Measurements from ENCODE around the gene CELA1.
"Not testable (repeated sequence)": the region's sequence is repeated elsewhere in the genome, so short reads cannot be mapped to it uniquely, and the experiment has no call there.

The CELA1 gene

GRCh38 chr12:51341251-51342007 is 5.0 kb downstream of the CELA1 start:
- DNase-seq, result peak; percentile 70

GRCh38 chr12:51339750-51340149 is 6.7 kb downstream of the CELA1 start:
- no peak for DNase-seq

GRCh38 chr12:51337336-51337735 is 9.1 kb downstream of the CELA1 start:
- not testable (repeated sequence) for DNase-seq

GRCh38 chr12:51335931-51336330 is 10.5 kb downstream of the CELA1 start:
- no peak for DNase-seq

- DNase-seq, result no peak
Measured at GRCh38 chr12:51334764-51335163, 11.7 kb downstream of the CELA1 start.

GRCh38 chr12:51333536-51333935 is 12.9 kb downstream of the CELA1 start:
- DNase-seq, result no peak

- no peak for DNase-seq
Measured at GRCh38 chr12:51330186-51330585, 16.3 kb downstream of the CELA1 start.

- no peak for DNase-seq
Measured at GRCh38 chr12:51329742-51330141, 16.7 kb downstream of the CELA1 start.

- no peak for DNase-seq
Measured at GRCh38 chr12:51328587-51328986, 17.9 kb downstream of the CELA1 start.

- DNase-seq, result no peak
Measured at GRCh38 chr12:51326698-51327439, 19.6 kb downstream of the CELA1 start.

- DNase-seq, result no peak
Measured at GRCh38 chr12:51324953-51325352, 21.5 kb downstream of the CELA1 start.

- peak; percentile 63 for DNase-seq
Measured at GRCh38 chr12:51323966-51324895, 22.2 kb downstream of the CELA1 start, which contains the start of gene BIN2. TSS of gene BIN2 (minus strand) at chr12:51324174. CDS start at chr12:51324102, 72 bp downstream.

- no peak for DNase-seq
Measured at GRCh38 chr12:51323317-51323960, 23.0 kb downstream of the CELA1 start.

- DNase-seq, result no peak
Measured at GRCh38 chr12:51322452-51322851, 24.0 kb downstream of the CELA1 start.

GRCh38 chr12:51321882-51322281 is 24.6 kb downstream of the CELA1 start:
- DNase-seq, result no peak

GRCh38 chr12:51320695-51321320 is 25.7 kb downstream of the CELA1 start:
- peak; percentile 53 for DNase-seq

- no peak for DNase-seq
Measured at GRCh38 chr12:51320311-51320694, 26.2 kb downstream of the CELA1 start.

GRCh38 chr12:51318846-51319599 is 27.5 kb downstream of the CELA1 start:
- DNase-seq, result no peak

GRCh38 chr12:51318057-51318806 is 28.2 kb downstream of the CELA1 start:
- not testable (repeated sequence) for DNase-seq

- DNase-seq, result no peak
Measured at GRCh38 chr12:51311389-51311788, 35.1 kb downstream of the CELA1 start.
